Epidermal melanocyte (primary cell): ENCODE measurements around the gene CCNL1.
"Not testable (repeated sequence)": the region's sequence is repeated elsewhere in the genome, so short reads cannot be mapped to it uniquely, and the experiment has no call there.

Experiments used
- DNase-seq: peaks from one replicate; pipeline ENCODE4 v3.0.0; 2011; ENCODE audit warnings: low spot score; ENCODE audit not compliant: insufficient read length

The CCNL1 gene

GRCh38 chr3:157159762-157160657 lies at the start of gene CCNL1:
Gene CCNL1 (minus strand): TSS chr3:157160147. CDS start chr3:157160094, 53 bp downstream.
- DNase-seq, result peak; percentile 77

GRCh38 chr3:157204880-157205279 lies 44.9 kb upstream of the CCNL1 start:
- no peak for DNase-seq

GRCh38 chr3:157204431-157204830 lies 44.5 kb upstream of the CCNL1 start:
- DNase-seq, result no peak

- peak; percentile 39 for DNase-seq
Measured at GRCh38 chr3:157201648-157202278, 41.8 kb upstream of the CCNL1 start.

- no peak for DNase-seq
Measured at GRCh38 chr3:157199841-157200240, 39.9 kb upstream of the CCNL1 start.

- DNase-seq, result no peak
Measured at GRCh38 chr3:157195965-157196364, 36.0 kb upstream of the CCNL1 start.

GRCh38 chr3:157191149-157191548 lies 31.2 kb upstream of the CCNL1 start:
- not testable (repeated sequence) for DNase-seq

- DNase-seq, result no peak
Measured at GRCh38 chr3:157190380-157190872, 30.5 kb upstream of the CCNL1 start.

GRCh38 chr3:157188391-157188790 lies 28.4 kb upstream of the CCNL1 start:
- DNase-seq, result no peak

- no peak for DNase-seq
Measured at GRCh38 chr3:157182879-157183278, 22.9 kb upstream of the CCNL1 start.

GRCh38 chr3:157180262-157180661 lies 20.3 kb upstream of the CCNL1 start:
- no peak for DNase-seq

GRCh38 chr3:157179365-157179803 lies 19.4 kb upstream of the CCNL1 start:
- DNase-seq, result no peak

- not testable (repeated sequence) for DNase-seq
Measured at GRCh38 chr3:157178503-157179364, 18.8 kb upstream of the CCNL1 start.

- DNase-seq, result not testable (repeated sequence)
Measured at GRCh38 chr3:157177801-157178453, 18.0 kb upstream of the CCNL1 start.

GRCh38 chr3:157176934-157177333 lies 17.0 kb upstream of the CCNL1 start:
- DNase-seq, result no peak

GRCh38 chr3:157175691-157176507 lies 16.0 kb upstream of the CCNL1 start:
- no peak for DNase-seq

GRCh38 chr3:157174649-157175498 lies 14.9 kb upstream of the CCNL1 start:
- DNase-seq, result peak; percentile 86

GRCh38 chr3:157174290-157174648 lies 14.3 kb upstream of the CCNL1 start:
- no peak for DNase-seq

- DNase-seq, result not testable (repeated sequence)
Measured at GRCh38 chr3:157173343-157173742, 13.4 kb upstream of the CCNL1 start.
